IMR-90 (cell line): ENCODE data around the gene LINGO1. TPM values are rescaled to one million over a fixed set of nuclear protein-coding genes. Genes with fewer than 3 reads are reported as not detected.

Experiments
- ATAC-seq: fragments of 200-7000 bp; cut with Tn5 transposase; 2 replicates; pipeline ENCODE4 v1.9.1; 2020; ENCODE audit warnings: low read depth, mild to moderate bottlenecking, moderate library complexity
- BruUV-seq: library from RNA; stranded (reverse); fragments of 400-500 nt; replicated peaks from 2 replicates; lab custom pipeline; 2021; lab: Mats Ljungman, UMichigan
- CTCF ChIA-PET: fragments of 300-600 bp; formaldehyde crosslinking; extraction: SDS; loops from one replicate; lab custom pipeline; 2021; ENCODE audit warnings: antibody characterized with exemption; lab: Yijun Ruan, JAX
- POLR2A ChIA-PET: fragments of 300-600 bp; sonication (Branson Sonifier 250); formaldehyde crosslinking; loops from one replicate; lab custom pipeline; 2022; ENCODE audit warnings: antibody characterized with exemption; ENCODE audit not compliant: unreplicated experiment; lab: Charles Lee
- DNase-seq: peaks from one replicate; pipeline ENCODE4 v3.0.0; 2013
- H2AFZ ChIP-seq: replicated peaks from 2 replicates; pipeline ENCODE3; 2013; ENCODE audit warnings: low read length, mild to moderate bottlenecking; ENCODE audit not compliant: poor library complexity
- H2AK5ac ChIP-seq: 2 replicates; pipeline ENCODE4 v1.6.1; 2013; ENCODE audit warnings: low read depth, low read length, inconsistent platforms
- H2AK9ac ChIP-seq: replicated peaks from 2 replicates; pipeline ENCODE3; 2013; ENCODE audit warnings: mild to moderate bottlenecking, low read depth, low read length, moderate library complexity; ENCODE audit not compliant: poor library complexity
- H2BK120ac ChIP-seq: 2 replicates; pipeline ENCODE4 v1.6.1; 2013; ENCODE audit warnings: low read depth, low read length, inconsistent platforms
- H2BK15ac ChIP-seq: 3 replicates; pipeline ENCODE4 v1.6.1; 2013; ENCODE audit warnings: low read depth, low read length, inconsistent platforms
- H2BK20ac ChIP-seq: 2 replicates; pipeline ENCODE4 v1.6.1; 2013; ENCODE audit warnings: low read depth, mild to moderate bottlenecking, inconsistent platforms, low read length, moderate library complexity
- H2BK5ac ChIP-seq: 2 replicates; pipeline ENCODE4 v1.6.1; 2013; ENCODE audit warnings: mild to moderate bottlenecking, low read depth, low read length, inconsistent platforms; ENCODE audit not compliant: poor library complexity, severe bottlenecking
- H3K14ac ChIP-seq: replicated peaks from 2 replicates; pipeline ENCODE4 v1.6.1; 2013; ENCODE audit warnings: low read depth, low read length, inconsistent platforms
- H3K18ac ChIP-seq: 2 replicates; pipeline ENCODE4 v1.6.1; 2013; ENCODE audit warnings: low read depth, low read length, control low read depth
- H3K23ac ChIP-seq: 2 replicates; pipeline ENCODE4 v1.6.1; 2013; ENCODE audit warnings: low read depth, low read length, inconsistent platforms
- H3K27ac ChIP-seq: 2 replicates; pipeline ENCODE4 v1.5.1; 2013; ENCODE audit warnings: mild to moderate bottlenecking, control low read depth, low read length; ENCODE audit not compliant: insufficient read depth
- H3K27me3 ChIP-seq: 2 replicates; pipeline ENCODE4 v1.6.1; 2013; ENCODE audit warnings: low read length; ENCODE audit not compliant: control insufficient read depth, insufficient read depth
- H3K36me3 ChIP-seq: 2 replicates; pipeline ENCODE4 v1.6.1; 2013; ENCODE audit warnings: low read length, mixed read lengths; ENCODE audit not compliant: control insufficient read depth, insufficient read depth
- H3K4ac ChIP-seq: 2 replicates; pipeline ENCODE4 v1.6.1; 2013; ENCODE audit warnings: low read depth, low read length, inconsistent platforms
- H3K4me1 ChIP-seq: 2 replicates; pipeline ENCODE4 v1.6.1; 2013; ENCODE audit warnings: low read length, mixed read lengths; ENCODE audit not compliant: control insufficient read depth, insufficient read depth
- H3K4me2 ChIP-seq: 2 replicates; pipeline ENCODE4 v1.6.1; 2013; ENCODE audit warnings: low read depth, mild to moderate bottlenecking, control low read depth, low read length, moderate library complexity
- H3K4me3 ChIP-seq: 2 replicates; pipeline ENCODE4 v1.5.1; 2013; ENCODE audit warnings: low read depth, mild to moderate bottlenecking, control low read depth, low read length, moderate library complexity; ENCODE audit not compliant: insufficient read depth
- H3K56ac ChIP-seq: 2 replicates; pipeline ENCODE4 v1.6.1; 2013; ENCODE audit warnings: low read length, inconsistent platforms; ENCODE audit not compliant: insufficient read depth; ENCODE audit errors: extremely low read depth
- H3K79me1 ChIP-seq, 2 experiments: 2 replicates each; pipeline ENCODE4 v1.6.1; 2013; ENCODE audit warnings: low read length in 2 of 2, inconsistent platforms in 1 of 2, low read depth in 1 of 2
- H3K9ac ChIP-seq: 2 replicates; pipeline ENCODE4 v1.6.1; 2013; ENCODE audit warnings: low read depth, low read length, control low read depth
- H3K9me1 ChIP-seq: 2 replicates; pipeline ENCODE4 v1.6.1; 2013; ENCODE audit warnings: low read length, inconsistent platforms; ENCODE audit not compliant: insufficient read depth
- H3K9me3 ChIP-seq: 2 replicates; pipeline ENCODE4 v1.6.1; 2013; ENCODE audit warnings: low read length; ENCODE audit not compliant: control insufficient read depth, insufficient read depth
- H4K20me1 ChIP-seq: 2 replicates; pipeline ENCODE4 v1.6.1; 2013; ENCODE audit warnings: low read length, inconsistent platforms; ENCODE audit not compliant: insufficient read depth
- H4K5ac ChIP-seq: 2 replicates; pipeline ENCODE4 v1.6.1; 2013; ENCODE audit warnings: mild to moderate bottlenecking, low read depth, low read length, control low read depth
- H4K8ac ChIP-seq, 2 experiments: 2 replicates each; pipeline ENCODE4 v1.6.1; 2013; ENCODE audit warnings: low read depth in 2 of 2, low read length in 2 of 2, control low read depth in 1 of 2, inconsistent platforms in 1 of 2
- H4K91ac ChIP-seq: 2 replicates; pipeline ENCODE4 v1.6.1; 2013; ENCODE audit warnings: low read depth, low read length, inconsistent platforms; ENCODE audit not compliant: insufficient read depth
- MAFK ChIP-seq: IDR thresholded peaks from 2 replicates; pipeline ENCODE4 v1.6.1; 2012; ENCODE audit warnings: low read depth, low read length, improper control_type of control experiment
- NFE2L2 ChIP-seq: fragments of 150-350 bp; IDR thresholded peaks from 2 replicates; pipeline ENCODE4 v1.6.1; 2016; ENCODE audit warnings: low read depth, mild to moderate bottlenecking, low read length
- POLR2A ChIP-seq: IDR thresholded peaks from 2 replicates; pipeline ENCODE4 v1.6.1; 2012; ENCODE audit warnings: mild to moderate bottlenecking, low read depth, low read length
- RAD21 ChIP-seq: IDR thresholded peaks from 2 replicates; pipeline ENCODE4 v1.6.1; 2012; ENCODE audit warnings: low read length, improper control_type of control experiment
- RCOR1 ChIP-seq: IDR thresholded peaks from 2 replicates; pipeline ENCODE4 v1.6.1; 2012; ENCODE audit warnings: mild to moderate bottlenecking, low read length, improper control_type of control experiment; ENCODE audit not compliant: insufficient replicate concordance
- RFX5 ChIP-seq: IDR thresholded peaks from 2 replicates; pipeline ENCODE4 v1.8.0; 2012; ENCODE audit warnings: low read depth, mild to moderate bottlenecking, low read length, moderate library complexity
- USF2 ChIP-seq: fragments of 150-350 bp; IDR thresholded peaks from 2 replicates; pipeline ENCODE4 v1.6.1; 2017; ENCODE audit warnings: mild to moderate bottlenecking, antibody characterized with exemption, low read length, low read depth
- WGBS, 2 experiments: methylation state at CpG; one replicate each; pipeline versions ENCODE4 v1.1.5 to v1.1.7; 2013; ENCODE audit warnings: missing lambda C conversion rate in 2 of 2; ENCODE audit not compliant: insufficient read length in 1 of 2; ENCODE audit errors: extremely low coverage in 2 of 2; 5-methylcytosine and 5-hydroxymethylcytosine counted together
- dilution Hi-C: fragments of 300-500 bp; cut with HindIII; formaldehyde crosslinking; loops from one replicate; pipeline ENCODE4 v1.14.3; 2018; ENCODE audit warnings: low sequenced_read_pairs; ENCODE audit not compliant: unreplicated experiment
- in situ Hi-C: fragments of 300-500 bp; cut with MboI; formaldehyde crosslinking; loops from 3 replicates; pipeline ENCODE4 v1.14.3; 2019; ENCODE audit warnings: low sequenced_read_pairs, inconsistent platforms, mixed read lengths
- intact Hi-C: fragments of 100-400 bp; cut with micrococcal nuclease; formaldehyde crosslinking; loops from 2 replicates; pipeline ENCODE4 v1.10.0; 2022
- polyA plus RNA-seq, 3 experiments: library from polyadenylated mRNA; depleted of rRNA; stranded (reverse); fragments of >200 nt; gene quantifications; 2 replicates each; pipeline ENCODE4 v1.2.3, GENCODE V29; 2012; ENCODE audit warnings: low replicate concordance in 1 of 3
- total RNA-seq: library from RNA; depleted of rRNA; stranded (reverse); fragments of >200 nt; gene quantifications from 2 replicates; pipeline ENCODE4 v1.2.3, GENCODE V29; 2012
- TF ChIP-seq, protein P1 (sequence below): conservative IDR thresholded peaks from 2 replicates; pipeline ENCODE4 v1.5.1; 2012; ENCODE audit warnings: mild to moderate bottlenecking, low read depth, low read length, improper control_type of control experiment

The LINGO1 gene
- total and polyA plus RNA-seq, 2 of the 4 experiments (the other 2 are of a cell fraction): 0.05 TPM; not detected in 1

- no peak for TF ChIP-seq RAD21
- TF ChIP-seq MAFK: no peak
- no peak for TF ChIP-seq NFE2L2
- TF ChIP-seq RCOR1: no peak
- TF ChIP-seq, protein P1, sequence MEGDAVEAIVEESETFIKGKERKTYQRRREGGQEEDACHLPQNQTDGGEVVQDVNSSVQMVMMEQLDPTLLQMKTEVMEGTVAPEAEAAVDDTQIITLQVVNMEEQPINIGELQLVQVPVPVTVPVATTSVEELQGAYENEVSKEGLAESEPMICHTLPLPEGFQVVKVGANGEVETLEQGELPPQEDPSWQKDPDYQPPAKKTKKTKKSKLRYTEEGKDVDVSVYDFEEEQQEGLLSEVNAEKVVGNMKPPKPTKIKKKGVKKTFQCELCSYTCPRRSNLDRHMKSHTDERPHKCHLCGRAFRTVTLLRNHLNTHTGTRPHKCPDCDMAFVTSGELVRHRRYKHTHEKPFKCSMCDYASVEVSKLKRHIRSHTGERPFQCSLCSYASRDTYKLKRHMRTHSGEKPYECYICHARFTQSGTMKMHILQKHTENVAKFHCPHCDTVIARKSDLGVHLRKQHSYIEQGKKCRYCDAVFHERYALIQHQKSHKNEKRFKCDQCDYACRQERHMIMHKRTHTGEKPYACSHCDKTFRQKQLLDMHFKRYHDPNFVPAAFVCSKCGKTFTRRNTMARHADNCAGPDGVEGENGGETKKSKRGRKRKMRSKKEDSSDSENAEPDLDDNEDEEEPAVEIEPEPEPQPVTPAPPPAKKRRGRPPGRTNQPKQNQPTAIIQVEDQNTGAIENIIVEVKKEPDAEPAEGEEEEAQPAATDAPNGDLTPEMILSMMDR: no peak
- no peak for TF ChIP-seq RFX5
- no peak for TF ChIP-seq USF2
- TF ChIP-seq POLR2A: no peak
- no peak overlapping the region for H4K8ac ChIP-seq
- H3K4me1 ChIP-seq: 0 out of 2 replicates have a peak, but pooled peaks cover 5% of the 10 kb centered on the region
- DNase-seq: no peak
- no TSS peak for BruUV-seq
- ChIA-PET CTCF (no interaction called here), POLR2A (no interaction called here)
- H3K27me3 ChIP-seq: peaks cover 16% of the 10 kb centered on the region
- no peak overlapping the region for H4K5ac ChIP-seq
- no peak overlapping the region for H2BK15ac ChIP-seq
- H3K9ac ChIP-seq: no peak overlapping the region
- no peak overlapping the region for H2AFZ ChIP-seq
- H2BK120ac ChIP-seq: no peak overlapping the region
- H3K4ac ChIP-seq: no peak overlapping the region
- H3K18ac ChIP-seq: no peak overlapping the region
- no peaks in the 10 kb centered on the region for H4K20me1 ChIP-seq
- in situ Hi-C loops: no loop called here
- H3K14ac ChIP-seq: no peak overlapping the region
- no peak overlapping the region for H2BK5ac ChIP-seq
- no peak overlapping the region for H3K23ac ChIP-seq
- no peak overlapping the region for H4K91ac ChIP-seq
- dilution Hi-C loops: no loop called here
- H2AK5ac ChIP-seq: no peak overlapping the region
- WGBS, 2 experiments: no CpG with 5 or more reads among the region's 9 CpGs
- no peak overlapping the region for H2BK20ac ChIP-seq
- intact Hi-C loops: no loop called here
- H3K9me1 ChIP-seq: no peaks in the 10 kb centered on the region
- no peaks in the 10 kb centered on the region for H3K9me3 ChIP-seq
- H3K4me2 ChIP-seq: no peak overlapping the region
- H3K4me3 ChIP-seq: no peak overlapping the region
- ATAC-seq: no peak
- H3K27ac ChIP-seq: no peak overlapping the region
- H3K36me3 ChIP-seq: no peaks in the 10 kb centered on the region
- H2AK9ac ChIP-seq: no peak overlapping the region
- H3K56ac ChIP-seq: no peak overlapping the region
- H3K79me1 ChIP-seq: no peaks in the 10 kb centered on the region
Observed at GRCh38 chr15:77610731-77611130, 22.0 kb downstream of the LINGO1 start.
